Fibroblast of skin of left biceps (primary cell): Measurements from ENCODE around the gene KRTAP9-1.
"Not testable (repeated sequence)": the region's sequence is repeated elsewhere in the genome, so short reads cannot be mapped to it uniquely, and the experiment has no call there.

ENCODE experiments used
- DNase-seq, 2 experiments: peaks; one replicate each; pipeline ENCODE4 v3.0.0-alpha.2; 2013; ENCODE audit warnings: low read depth in 2 of 2

The KRTAP9-1 gene

DNA sequence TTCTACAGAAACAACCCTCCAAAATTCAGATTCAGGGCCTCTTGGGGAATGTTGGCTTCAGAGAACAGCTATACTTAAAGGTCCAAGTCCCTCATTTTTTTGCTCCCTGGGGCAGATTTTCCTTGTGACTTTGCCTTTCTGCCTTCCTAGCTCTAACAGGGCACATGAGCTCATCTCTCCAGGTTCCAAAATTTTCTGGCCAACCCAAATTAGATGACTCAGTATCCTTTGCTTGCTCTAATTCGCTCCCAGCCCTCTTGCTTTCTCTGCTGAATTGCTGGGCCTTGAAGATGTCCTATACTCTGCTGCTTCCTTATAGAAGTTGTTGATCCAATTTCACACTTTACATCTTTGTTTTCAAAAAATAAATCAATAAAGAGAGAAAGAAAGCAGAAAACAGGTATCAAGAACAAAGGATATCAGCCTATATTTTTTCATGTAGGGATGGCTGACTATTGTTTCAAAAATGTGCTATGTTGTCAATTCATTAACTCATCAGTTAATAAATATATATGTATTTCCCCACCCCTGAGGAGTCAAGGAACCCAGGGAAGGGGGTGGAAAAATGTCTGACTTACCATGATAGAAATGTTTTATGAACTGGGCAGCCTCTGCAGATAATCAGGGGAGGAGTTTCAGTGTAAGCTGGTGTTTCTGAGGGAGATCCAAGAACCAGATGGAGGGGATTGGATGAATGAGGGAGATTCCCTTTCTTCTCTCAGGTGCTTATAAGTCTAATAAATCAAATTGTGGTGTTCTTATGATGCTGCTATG lies 10.7 kb upstream of the KRTAP9-1 start:
- DNase-seq, result no peak

DNA sequence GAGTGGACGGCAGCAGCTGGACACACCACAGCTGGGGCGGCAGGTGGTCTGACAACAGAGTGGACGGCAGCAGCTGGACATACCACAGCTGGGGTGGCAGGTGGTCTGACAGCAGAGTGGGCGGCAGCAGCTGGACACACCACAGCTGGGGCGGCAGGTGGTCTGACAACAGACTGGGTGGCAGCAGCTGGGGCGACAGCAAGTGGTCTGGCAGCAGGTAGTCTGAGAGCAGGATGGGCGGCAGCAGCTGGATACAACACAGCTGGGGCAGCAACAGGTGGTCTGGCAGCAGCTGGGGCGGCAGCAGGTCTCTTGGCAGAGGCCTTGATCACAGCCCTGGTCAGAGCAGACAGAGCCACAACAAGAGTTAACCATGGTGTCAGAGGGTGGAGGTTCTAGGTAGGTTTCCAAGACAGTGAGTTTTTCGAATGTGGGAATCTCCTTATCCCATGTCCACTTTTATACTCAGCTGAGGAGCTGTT lies 5.2 kb upstream of the KRTAP9-1 start, which contains the start of gene KRTAP4-1:
TSS of gene KRTAP4-1 (minus strand) at position 432 of the 482 bp plus-strand sequence. CDS start at position 375, 57 bp downstream.
- DNase-seq, result no peak

DNA sequence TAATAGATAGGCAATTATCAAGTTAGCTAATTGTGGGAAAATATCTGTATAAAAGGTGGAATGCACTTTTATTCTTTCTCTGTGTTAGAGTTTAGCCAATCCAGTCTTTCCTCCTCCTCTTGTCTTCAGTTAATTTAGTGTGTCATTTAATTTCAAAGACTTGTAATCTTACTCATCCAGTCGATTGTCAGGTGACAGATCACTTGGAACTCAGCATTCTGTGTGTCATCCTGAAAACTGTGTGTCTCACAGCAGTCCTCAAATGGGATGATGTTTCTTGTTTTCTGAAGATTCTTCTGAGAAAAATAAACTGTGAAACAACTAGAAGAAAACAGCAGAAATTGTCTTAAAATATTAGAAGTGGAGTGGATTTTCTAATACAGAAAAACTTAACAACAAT lies 4.7 kb upstream of the KRTAP9-1 start:
- DNase-seq, result no peak

DNA sequence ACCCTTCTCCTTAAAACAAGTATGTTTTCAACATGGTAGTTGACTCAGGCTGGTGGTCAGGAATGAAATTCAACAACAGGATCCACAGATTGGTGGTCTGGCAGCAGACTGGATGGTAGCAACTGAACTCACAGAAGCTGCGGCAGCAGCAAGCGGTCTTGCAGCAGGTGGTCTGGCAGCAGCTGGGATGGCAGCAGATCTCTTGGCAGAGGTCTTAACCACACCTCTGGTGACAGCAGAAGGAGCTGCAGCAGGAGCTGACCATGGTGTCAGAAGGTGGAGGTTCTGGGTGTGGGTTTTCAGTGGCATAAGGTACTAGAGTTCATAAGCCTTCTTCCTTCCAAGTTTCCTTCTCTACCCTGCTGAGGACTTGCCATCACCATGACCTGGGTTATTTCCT lies 2.8 kb upstream of the KRTAP9-1 start:
- DNase-seq, result no peak

DNA sequence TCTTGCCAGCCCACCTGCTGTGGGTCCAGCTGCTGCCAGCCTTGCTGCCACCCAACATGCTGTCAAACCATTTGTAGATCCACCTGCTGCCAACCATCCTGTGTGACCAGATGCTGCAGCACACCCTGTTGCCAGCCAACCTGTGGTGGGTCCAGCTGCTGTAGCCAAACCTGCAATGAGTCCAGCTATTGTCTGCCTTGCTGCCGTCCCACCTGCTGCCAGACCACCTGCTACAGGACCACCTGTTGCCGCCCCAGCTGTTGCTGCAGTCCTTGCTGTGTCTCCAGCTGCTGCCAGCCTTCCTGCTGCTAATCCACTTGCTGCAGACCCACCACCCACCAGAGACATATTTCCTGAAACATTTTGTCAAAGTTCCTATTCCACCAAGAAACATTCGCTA lies 641 bp downstream of the KRTAP9-1 start:
- no peak for DNase-seq

DNA sequence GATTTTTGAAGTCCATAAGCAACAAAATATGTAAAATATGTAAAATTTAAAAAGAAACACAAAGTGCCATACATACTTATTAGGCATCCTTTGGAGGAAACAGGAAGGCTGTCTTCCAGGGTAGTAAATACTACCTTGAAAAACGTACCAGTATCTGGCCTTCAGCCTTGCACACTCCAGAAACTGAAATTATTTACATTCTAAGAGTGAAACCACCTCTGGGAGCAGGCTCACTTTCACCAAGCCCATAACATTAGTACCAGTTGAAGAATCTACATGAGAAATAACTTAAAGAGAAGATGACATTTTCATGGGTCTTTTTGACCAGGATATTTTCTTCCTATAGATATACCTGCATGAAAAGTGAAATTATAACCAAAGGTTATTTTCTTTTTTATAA lies 6.4 kb downstream of the KRTAP9-1 start:
- no peak for DNase-seq

DNA sequence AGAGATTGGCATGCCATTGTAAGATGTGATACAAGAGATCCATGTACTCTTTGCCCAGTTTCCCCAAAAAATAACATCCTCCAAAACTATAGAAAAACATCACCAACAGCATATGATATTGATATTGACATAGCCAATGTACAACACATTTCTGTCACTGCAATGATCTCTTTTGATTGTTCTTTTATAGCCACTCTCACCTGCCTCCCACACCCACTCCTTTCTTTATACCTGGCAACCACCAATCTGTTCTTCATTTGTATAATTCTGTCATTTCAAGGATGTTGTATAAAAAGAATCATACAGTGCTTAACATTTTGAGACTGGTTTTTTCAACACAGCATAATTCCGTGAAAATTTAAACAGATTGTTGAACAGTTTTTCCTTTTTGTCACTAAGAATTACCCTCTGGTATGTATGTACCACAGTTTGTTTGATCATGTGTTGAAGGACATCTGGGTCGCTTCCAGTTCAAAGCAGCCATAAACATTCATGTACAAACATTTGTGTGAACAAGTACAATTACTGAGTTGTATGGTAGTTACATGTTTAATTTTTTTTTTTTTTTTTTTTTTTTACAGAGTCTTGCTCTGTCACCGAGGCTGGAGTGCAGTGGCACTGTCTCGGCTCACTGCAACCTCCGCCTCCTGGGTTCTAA lies 9.9 kb downstream of the KRTAP9-1 start:
- DNase-seq, result no peak

DNA sequence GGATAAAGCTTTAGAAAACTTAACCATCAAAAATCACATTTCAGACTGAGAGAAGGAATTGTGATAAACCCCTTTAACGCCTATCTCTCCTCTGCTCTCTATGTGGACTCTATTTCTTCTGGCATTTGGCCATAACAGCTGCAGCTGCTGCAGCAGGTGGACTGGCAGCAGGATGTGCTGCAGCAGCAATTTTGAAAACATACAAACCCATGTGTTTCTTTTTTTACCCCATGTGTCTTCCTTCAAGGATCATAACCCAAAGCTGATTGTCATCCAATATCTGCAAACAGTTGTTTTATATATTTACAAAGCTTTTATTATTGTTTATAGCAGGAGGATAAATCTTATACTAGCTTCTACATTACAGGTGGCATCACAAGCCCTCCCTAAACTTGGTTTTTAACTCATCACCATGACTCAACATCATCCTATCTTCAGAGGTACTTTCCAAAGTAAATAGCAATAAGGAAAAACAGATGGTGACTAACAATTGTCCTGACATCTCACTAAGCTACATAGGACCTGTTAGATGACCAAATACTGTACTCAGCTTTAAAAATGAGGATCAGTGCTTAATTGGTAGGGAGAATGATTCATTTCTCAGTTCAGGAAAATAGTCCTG lies 22.3 kb downstream of the KRTAP9-1 start:
- no peak for DNase-seq

DNA sequence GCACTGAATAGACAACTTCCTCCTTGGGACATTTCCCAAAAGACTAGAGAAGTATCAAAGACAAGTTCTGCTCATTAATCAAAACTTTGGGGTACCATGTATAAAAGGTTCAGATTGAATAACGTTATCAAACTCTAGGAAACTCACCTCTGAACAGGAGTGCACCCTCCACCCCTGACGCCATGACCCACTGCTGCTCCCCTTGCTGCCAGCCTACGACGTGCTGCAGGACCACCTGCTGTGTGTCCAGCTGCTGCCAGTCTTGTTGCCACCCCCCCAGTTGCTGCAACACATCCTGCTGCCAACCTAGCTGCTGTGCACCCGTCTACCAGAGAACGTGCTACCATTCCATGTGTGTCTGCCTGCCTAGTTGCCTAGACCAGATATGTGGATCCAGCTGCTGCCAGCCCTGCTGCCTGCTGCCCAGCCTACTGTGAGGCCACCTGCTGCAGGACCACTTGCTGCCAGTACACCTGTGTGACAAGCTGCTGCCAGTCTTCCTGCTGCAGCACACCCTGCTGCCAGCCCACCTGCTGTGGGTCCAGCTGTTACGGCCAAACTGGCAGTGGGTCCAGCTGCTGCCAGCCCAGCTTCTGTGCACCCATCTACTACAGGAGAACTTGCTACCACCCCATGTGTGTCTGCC lies 23.0 kb downstream of the KRTAP9-1 start:
- no peak for DNase-seq

DNA sequence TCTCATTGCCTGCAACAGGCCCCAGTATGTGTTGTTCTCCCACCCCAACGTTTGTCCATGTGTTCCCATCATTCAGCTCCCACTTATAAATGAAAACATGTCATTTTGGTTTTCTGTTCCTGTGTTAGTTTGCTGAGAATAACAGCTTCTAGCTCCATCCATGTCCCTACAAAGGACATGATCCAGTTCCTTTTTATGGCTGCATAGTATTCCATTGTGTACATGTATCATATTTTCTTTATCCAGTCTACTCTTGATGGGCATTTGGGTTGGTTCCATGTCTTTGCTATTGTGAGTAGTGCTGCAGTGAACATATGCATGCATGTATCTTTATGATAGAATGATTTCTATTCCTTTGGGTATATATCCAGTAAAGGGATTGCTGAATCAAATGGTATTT lies 26.0 kb downstream of the KRTAP9-1 start:
- no peak for DNase-seq

DNA sequence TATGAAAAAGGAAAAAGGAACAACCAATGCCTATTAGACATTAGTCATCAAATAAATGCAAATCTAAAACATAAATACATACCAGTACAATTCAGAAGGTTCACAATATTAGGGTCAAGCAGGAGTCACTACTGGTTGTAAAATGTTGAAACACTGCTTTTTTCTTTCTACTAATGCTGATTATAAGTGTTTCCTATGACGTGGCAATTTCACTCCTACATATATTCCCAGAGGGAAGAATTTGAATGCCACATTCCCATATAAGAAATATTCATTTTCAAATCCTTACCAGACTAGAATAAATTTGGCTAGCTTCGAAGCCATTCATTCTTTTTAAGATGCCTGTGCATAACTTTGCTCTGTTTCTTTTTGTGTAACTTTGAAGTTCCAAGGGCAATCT lies 34.1 kb downstream of the KRTAP9-1 start:
- no peak for DNase-seq

DNA sequence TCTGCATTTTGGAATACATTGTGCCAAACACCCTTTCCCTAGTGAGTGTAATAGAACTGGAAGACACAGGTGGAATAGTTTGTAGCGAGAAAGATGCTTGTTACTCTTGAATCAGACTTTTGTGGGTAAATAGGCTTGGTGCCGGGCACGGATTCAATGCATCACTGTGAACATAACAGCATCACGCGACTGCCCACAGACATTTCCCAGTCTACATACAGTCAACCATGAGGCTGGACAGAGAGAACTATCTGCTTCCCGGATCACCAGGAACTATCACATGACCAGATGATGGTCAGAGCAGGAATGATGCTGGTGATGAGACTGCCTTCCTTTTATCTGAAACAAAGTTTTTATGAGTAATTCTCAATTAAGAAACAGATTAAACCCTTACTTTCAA lies 36.4 kb downstream of the KRTAP9-1 start:
- DNase-seq, result no peak

DNA sequence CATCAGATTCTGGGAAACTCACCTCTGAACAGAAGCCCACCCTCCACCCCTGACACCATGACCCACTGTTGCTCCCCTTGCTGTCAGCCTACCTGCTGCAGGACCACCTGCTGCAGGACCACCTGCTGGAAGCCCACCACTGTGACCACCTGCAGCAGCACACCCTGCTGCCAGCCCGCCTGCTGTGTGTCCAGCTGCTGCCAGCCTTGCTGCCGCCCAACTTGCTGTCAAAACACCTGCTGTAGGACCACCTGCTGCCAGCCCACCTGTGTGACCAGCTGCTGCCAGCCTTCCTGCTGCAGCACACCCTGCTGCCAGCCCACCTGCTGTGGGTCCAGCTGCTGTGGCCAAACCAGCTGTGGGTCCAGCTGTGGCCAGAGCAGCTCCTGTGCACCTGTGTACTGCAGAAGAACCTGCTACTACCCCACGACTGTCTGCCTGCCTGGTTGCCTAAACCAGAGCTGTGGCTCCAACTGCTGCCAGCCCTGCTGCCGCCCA lies 37.0 kb downstream of the KRTAP9-1 start, which contains the start of gene KRTAP9-2:
TSS of gene KRTAP9-2 (plus strand) at position 51 of the 498 bp plus-strand sequence. CDS start at position 58, 7 bp downstream.
- DNase-seq, result not testable (repeated sequence)

DNA sequence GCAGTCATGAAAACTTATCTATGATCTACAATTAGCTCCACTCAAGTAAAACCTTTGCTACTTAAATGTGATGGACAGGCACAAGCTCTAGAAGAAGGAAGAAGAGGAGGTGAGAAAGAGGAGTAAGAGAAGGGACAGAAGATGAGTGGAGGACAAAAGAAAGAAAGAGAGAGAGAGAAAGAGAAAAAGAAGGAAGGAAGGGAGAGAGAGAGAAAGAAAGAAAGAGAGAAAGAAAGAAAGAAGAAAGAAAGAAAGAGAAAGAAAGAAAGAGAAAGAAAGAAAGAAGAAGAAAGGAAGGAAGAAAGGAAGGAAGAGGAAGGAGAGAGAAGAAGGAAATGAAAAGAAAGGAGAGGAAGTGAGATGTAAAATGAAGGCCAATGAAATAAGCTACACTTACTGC lies 40.4 kb downstream of the KRTAP9-1 start:
- DNase-seq, result no peak

DNA sequence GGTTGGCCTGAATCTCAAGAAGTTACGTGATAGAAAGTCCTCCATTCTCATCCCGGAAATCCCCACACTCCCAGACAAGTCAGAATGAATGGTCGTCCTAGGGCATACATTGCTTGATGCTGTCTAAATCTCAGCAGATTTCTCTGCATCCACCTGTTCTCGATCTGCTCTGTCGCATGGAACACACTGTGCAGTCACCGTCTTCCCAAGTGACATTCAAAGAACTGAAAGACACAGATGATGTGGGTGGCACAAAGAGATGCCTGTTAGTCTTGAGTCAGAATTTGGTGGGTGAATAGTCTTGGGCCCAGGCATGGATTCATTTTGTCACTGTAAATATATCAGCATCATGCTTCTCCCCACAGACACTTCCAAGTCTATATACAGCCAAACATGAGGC lies 42.0 kb downstream of the KRTAP9-1 start:
- no peak for DNase-seq

DNA sequence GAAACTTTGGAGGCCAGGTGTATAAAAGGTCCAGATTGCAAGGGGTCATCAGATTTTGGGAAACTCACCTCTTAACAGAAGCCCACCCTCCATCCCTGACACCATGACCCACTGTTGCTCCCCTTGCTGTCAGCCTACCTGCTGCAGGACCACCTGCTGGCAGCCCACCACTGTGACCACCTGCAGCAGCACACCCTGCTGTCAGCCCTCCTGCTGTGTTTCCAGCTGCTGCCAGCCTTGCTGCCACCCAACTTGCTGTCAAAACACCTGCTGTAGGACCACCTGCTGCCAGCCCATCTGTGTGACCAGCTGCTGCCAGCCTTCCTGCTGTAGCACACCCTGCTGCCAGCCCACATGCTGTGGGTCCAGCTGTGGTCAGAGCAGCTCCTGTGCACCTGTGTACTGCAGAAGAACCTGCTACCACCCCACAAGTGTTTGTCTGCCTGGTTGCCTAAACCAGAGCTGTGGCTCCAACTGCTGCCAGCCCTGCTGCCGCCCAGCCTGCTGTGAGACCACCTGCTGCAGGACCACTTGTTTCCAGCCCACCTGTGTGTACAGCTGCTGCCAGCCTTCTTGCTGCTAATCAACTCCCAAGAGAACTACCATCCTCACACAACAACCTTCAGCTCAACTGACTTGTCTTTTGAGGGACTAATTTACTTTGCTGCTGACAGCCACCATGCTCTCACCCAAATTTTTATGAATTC lies 42.9 kb downstream of the KRTAP9-1 start, which contains the start of gene KRTAP9-3:
TSS of gene KRTAP9-3 (plus strand) at position 51 of the 707 bp plus-strand sequence. CDS start at position 104, 53 bp downstream.
- DNase-seq, result not testable (repeated sequence)

DNA sequence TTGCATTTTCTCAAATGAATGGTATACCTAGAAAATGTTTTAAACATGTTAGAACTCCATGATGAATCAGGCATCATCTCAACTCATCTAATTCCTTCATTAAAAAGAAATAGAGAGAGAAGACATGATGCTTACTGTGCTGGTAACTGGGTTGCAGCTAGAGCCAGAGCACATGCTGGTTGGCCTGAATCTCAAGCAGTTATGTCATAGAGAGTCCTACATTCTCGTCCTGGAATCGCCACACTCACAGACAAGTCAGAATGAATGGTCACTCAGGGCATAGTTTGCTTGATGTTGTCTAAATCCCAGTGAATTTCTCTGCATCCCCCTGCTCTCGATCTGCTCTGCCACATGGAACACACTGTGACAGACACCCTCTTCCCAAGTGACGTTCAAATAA lies 47.4 kb downstream of the KRTAP9-1 start:
- DNase-seq, result not testable (repeated sequence)

DNA sequence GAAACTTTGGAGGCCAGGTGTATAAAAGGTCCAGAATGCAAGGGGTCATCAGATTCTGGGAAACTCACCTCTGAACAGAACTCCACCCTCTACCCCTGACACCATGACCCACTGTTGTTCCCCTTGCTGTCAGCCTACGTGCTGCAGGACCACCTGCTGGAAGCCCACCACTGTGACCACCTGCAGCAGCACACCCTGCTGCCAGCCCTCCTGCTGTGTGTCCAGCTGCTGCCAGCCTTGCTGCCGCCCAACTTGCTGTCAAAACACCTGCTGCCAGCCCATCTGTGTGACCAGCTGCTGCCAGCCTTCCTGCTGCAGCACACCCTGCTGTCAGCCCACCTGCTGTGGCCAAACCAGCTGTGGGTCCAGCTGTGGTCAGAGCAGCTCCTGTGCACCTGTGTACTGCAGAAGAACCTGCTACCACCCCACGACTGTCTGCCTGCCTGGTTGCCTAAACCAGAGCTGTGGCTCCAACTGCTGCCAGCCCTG lies 48.3 kb downstream of the KRTAP9-1 start, which contains the start of gene KRTAP9-8:
TSS of gene KRTAP9-8 (plus strand) at position 51 of the 489 bp plus-strand sequence. CDS start at position 104, 53 bp downstream.
- not testable (repeated sequence) for DNase-seq
